GM23338 (cell line): ENCODE measurements around the gene ERBB4. TPM values are rescaled to one million over a fixed set of nuclear protein-coding genes. Genes with fewer than 3 reads are reported as not detected.

ENCODE experiments used
- ATAC-seq: fragments of 200-7000 bp; cut with Tn5 transposase; 3 replicates; pipeline ENCODE4 v1.9.1; 2020
- DNase-seq: peaks from one replicate; pipeline ENCODE4 v3.0.0-alpha.2; 2015; ENCODE audit warnings: low spot score
- H2AFZ ChIP-seq: fragments of 200-600 bp; sonication (generic); 2 replicates; pipeline ENCODE4 v1.8.0; 2016; ENCODE audit warnings: antibody characterized with exemption, mild to moderate bottlenecking, moderate library complexity
- H3F3A ChIP-seq: fragments of 200-600 bp; sonication (generic); replicated peaks from 2 replicates; pipeline ENCODE4 v1.8.0; 2017; ENCODE audit warnings: antibody characterized with exemption, mixed run types, low read depth
- H3K27ac ChIP-seq: fragments of 200-600 bp; sonication (generic); 2 replicates; pipeline ENCODE4 v1.6.1; 2016; ENCODE audit warnings: low read depth
- H3K27me3 ChIP-seq: fragments of 200-600 bp; sonication (generic); 2 replicates; pipeline ENCODE4 v1.8.0; 2016; ENCODE audit warnings: mild to moderate bottlenecking, mixed run types, moderate library complexity; ENCODE audit not compliant: insufficient read depth
- H3K36me3 ChIP-seq: fragments of 200-600 bp; sonication (generic); 2 replicates; pipeline ENCODE4 v1.8.0; 2016; ENCODE audit warnings: mild to moderate bottlenecking; ENCODE audit not compliant: insufficient read depth
- H3K4me1 ChIP-seq: fragments of 200-600 bp; sonication (generic); 2 replicates; pipeline ENCODE4 v1.8.0; 2016; ENCODE audit warnings: mild to moderate bottlenecking, moderate library complexity; ENCODE audit not compliant: insufficient read depth
- H3K4me2 ChIP-seq: fragments of 200-600 bp; sonication (generic); 2 replicates; pipeline ENCODE4 v1.7.1; 2017; ENCODE audit warnings: mixed run types
- H3K4me3 ChIP-seq: fragments of 200-600 bp; sonication (generic); 2 replicates; pipeline ENCODE4 v1.6.1; 2016; ENCODE audit warnings: mixed run types
- H3K79me2 ChIP-seq: fragments of 200-600 bp; sonication (generic); replicated peaks from 2 replicates; pipeline ENCODE4 v1.8.0; 2017; ENCODE audit warnings: mild to moderate bottlenecking; ENCODE audit not compliant: insufficient read depth
- H3K9me2 ChIP-seq: fragments of 200-600 bp; sonication (generic); 2 replicates; pipeline ENCODE4 v1.8.0; 2017; ENCODE audit not compliant: insufficient read depth
- H4K20me1 ChIP-seq: fragments of 200-600 bp; sonication (generic); replicated peaks from 2 replicates; pipeline ENCODE4 v1.8.0; 2017; ENCODE audit warnings: mild to moderate bottlenecking; ENCODE audit not compliant: insufficient read depth
- H3K27ac Mint-ChIP-seq: 2 replicates; pipeline ENCODE4 v1.8.0; 2020; ENCODE audit warnings: inconsistent platforms, mild to moderate bottlenecking, moderate library complexity, mixed read lengths
- H3K27me3 Mint-ChIP-seq: 3 replicates; pipeline ENCODE4 v1.8.0; 2022; ENCODE audit warnings: low read depth, mild to moderate bottlenecking, moderate library complexity, mixed read lengths, inconsistent platforms; ENCODE audit not compliant: insufficient read depth, poor library complexity
- H3K36me3 Mint-ChIP-seq: 3 replicates; pipeline ENCODE4 v1.8.0; 2021; ENCODE audit warnings: low read depth, mild to moderate bottlenecking, inconsistent platforms, moderate library complexity, mixed read lengths
- H3K4me1 Mint-ChIP-seq: 3 replicates; pipeline ENCODE4 v1.8.0; 2020; ENCODE audit warnings: mild to moderate bottlenecking, inconsistent platforms, mixed read lengths
- H3K4me3 Mint-ChIP-seq: 3 replicates; pipeline ENCODE4 v1.8.0; 2021; ENCODE audit warnings: moderate library complexity, mild to moderate bottlenecking, inconsistent platforms, mixed read lengths
- H3K9me3 Mint-ChIP-seq: 3 replicates; pipeline ENCODE4 v1.8.0; 2020; ENCODE audit warnings: moderate library complexity, mild to moderate bottlenecking, inconsistent platforms, mixed read lengths
- CREB1 ChIP-seq: fragments of 250-450 bp; sonication (Bioruptor Pico); IDR thresholded peaks from 2 replicates; pipeline ENCODE4 v1.5.0; 2020; ENCODE audit warnings: low read depth, mild to moderate bottlenecking, moderate library complexity
- EZH2phosphoT487 ChIP-seq: fragments of 200-600 bp; sonication (generic); IDR thresholded peaks from one replicate; pipeline ENCODE4 v1.8.1; 2018; ENCODE audit warnings: antibody characterized with exemption; ENCODE audit not compliant: unreplicated experiment
- JUNB ChIP-seq: IDR thresholded peaks from one replicate; pipeline ENCODE4 v1.6.1; 2016; ENCODE audit warnings: antibody characterized with exemption; ENCODE audit not compliant: unreplicated experiment
- NANOG ChIP-seq: IDR thresholded peaks from 2 replicates; pipeline ENCODE4 v1.6.1; 2016; ENCODE audit warnings: antibody characterized with exemption, borderline replicate concordance
- POLR2AphosphoS5 ChIP-seq: IDR thresholded peaks from 2 replicates; pipeline ENCODE4 v1.6.1; 2016; ENCODE audit warnings: antibody characterized with exemption, low read depth
- STAT1 ChIP-seq: IDR thresholded peaks from one replicate; pipeline ENCODE4 v1.6.1; 2016; ENCODE audit warnings: antibody characterized with exemption; ENCODE audit not compliant: unreplicated experiment
- ZNF114 ChIP-seq: fragments of 250-450 bp; sonication (Bioruptor Pico); IDR thresholded peaks from 2 replicates; pipeline ENCODE4 v1.5.0; 2020; ENCODE audit warnings: mild to moderate bottlenecking, moderate library complexity
- ZNF331 ChIP-seq: fragments of 250-450 bp; sonication (Bioruptor Pico); IDR thresholded peaks from 2 replicates; pipeline ENCODE4 v1.5.0; 2020; ENCODE audit warnings: low read depth, mild to moderate bottlenecking, moderate library complexity
- polyA plus RNA-seq: library from polyadenylated mRNA; unstranded; fragments of >200 nt; fragmentation: Nextera tagmentation; extraction: Ambion mirVana; gene quantifications from 2 replicates; pipeline ENCODE4 v1.2.1, GENCODE V29; 2016
- total RNA-seq: library from RNA; depleted of rRNA; stranded (reverse); fragments of >200 nt; shearing (Covaris generic); gene quantifications from 2 replicates; pipeline ENCODE4 v1.2.3, GENCODE V29; 2014
- TF ChIP-seq, protein P1 (sequence below): fragments of 250-450 bp; sonication (Bioruptor Pico); IDR thresholded peaks from 2 replicates; pipeline ENCODE4 v1.5.0; 2020; ENCODE audit warnings: mild to moderate bottlenecking, moderate library complexity
- TF ChIP-seq, protein P2 (sequence below): IDR thresholded peaks from 2 replicates; pipeline ENCODE4 v1.6.1; 2016; ENCODE audit warnings: antibody characterized with exemption
- TF ChIP-seq, protein P3 (sequence below): IDR thresholded peaks from one replicate; pipeline ENCODE4 v1.6.1; 2018; ENCODE audit warnings: antibody characterized with exemption; ENCODE audit not compliant: unreplicated experiment

Gene ERBB4
- total and polyA plus RNA-seq, 2 experiments from 2014 or later = 0.73 to 1.1 TPM

DNA sequence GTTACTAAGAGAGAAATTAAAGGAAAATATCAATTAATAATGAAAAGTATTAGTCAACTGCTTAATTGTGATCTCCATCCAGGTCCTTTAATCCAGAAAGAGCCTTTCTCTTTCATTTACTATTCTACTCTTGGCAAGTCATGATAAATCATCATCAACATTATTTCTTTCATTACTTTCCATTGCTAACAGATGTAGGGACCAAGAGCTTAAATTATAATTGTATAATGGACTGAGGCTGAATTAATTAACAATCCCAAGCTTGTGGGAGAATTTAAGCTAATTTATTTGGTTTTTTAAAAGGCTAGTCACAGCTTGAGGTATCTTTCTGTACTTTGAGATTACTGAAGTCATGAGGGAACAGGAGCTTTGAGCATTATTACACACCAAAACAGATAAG, 223.9 kb downstream of the ERBB4 start (continued):
- TF ChIP-seq, protein P1, sequence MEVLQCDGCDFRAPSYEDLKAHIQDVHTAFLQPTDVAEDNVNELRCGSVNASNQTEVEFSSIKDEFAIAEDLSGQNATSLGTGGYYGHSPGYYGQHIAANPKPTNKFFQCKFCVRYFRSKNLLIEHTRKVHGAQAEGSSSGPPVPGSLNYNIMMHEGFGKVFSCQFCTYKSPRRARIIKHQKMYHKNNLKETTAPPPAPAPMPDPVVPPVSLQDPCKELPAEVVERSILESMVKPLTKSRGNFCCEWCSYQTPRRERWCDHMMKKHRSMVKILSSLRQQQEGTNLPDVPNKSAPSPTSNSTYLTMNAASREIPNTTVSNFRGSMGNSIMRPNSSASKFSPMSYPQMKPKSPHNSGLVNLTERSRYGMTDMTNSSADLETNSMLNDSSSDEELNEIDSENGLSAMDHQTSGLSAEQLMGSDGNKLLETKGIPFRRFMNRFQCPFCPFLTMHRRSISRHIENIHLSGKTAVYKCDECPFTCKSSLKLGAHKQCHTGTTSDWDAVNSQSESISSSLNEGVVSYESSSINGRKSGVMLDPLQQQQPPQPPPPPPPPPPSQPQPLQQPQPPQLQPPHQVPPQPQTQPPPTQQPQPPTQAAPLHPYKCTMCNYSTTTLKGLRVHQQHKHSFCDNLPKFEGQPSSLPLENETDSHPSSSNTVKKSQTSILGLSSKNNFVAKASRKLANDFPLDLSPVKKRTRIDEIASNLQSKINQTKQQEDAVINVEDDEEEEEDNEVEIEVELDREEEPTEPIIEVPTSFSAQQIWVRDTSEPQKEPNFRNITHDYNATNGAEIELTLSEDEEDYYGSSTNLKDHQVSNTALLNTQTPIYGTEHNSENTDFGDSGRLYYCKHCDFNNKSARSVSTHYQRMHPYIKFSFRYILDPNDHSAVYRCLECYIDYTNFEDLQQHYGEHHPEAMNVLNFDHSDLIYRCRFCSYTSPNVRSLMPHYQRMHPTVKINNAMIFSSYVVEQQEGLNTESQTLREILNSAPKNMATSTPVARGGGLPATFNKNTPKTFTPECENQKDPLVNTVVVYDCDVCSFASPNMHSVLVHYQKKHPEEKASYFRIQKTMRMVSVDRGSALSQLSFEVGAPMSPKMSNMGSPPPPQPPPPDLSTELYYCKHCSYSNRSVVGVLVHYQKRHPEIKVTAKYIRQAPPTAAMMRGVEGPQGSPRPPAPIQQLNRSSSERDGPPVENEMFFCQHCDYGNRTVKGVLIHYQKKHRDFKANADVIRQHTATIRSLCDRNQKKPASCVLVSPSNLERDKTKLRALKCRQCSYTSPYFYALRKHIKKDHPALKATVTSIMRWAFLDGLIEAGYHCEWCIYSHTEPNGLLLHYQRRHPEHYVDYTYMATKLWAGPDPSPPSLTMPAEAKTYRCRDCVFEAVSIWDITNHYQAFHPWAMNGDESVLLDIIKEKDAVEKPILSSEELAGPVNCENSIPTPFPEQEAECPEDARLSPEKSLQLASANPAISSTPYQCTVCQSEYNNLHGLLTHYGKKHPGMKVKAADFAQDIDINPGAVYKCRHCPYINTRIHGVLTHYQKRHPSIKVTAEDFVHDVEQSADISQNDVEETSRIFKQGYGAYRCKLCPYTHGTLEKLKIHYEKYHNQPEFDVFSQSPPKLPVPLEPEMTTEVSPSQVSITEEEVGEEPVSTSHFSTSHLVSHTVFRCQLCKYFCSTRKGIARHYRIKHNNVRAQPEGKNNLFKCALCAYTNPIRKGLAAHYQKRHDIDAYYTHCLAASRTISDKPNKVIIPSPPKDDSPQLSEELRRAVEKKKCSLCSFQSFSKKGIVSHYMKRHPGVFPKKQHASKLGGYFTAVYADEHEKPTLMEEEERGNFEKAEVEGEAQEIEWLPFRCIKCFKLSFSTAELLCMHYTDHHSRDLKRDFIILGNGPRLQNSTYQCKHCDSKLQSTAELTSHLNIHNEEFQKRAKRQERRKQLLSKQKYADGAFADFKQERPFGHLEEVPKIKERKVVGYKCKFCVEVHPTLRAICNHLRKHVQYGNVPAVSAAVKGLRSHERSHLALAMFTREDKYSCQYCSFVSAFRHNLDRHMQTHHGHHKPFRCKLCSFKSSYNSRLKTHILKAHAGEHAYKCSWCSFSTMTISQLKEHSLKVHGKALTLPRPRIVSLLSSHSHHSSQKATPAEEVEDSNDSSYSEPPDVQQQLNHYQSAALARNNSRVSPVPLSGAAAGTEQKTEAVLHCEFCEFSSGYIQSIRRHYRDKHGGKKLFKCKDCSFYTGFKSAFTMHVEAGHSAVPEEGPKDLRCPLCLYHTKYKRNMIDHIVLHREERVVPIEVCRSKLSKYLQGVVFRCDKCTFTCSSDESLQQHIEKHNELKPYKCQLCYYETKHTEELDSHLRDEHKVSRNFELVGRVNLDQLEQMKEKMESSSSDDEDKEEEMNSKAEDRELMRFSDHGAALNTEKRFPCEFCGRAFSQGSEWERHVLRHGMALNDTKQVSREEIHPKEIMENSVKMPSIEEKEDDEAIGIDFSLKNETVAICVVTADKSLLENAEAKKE = no peak
- TF ChIP-seq STAT1 = no peak
- no peak for TF ChIP-seq NANOG
- TF ChIP-seq, protein P2, sequence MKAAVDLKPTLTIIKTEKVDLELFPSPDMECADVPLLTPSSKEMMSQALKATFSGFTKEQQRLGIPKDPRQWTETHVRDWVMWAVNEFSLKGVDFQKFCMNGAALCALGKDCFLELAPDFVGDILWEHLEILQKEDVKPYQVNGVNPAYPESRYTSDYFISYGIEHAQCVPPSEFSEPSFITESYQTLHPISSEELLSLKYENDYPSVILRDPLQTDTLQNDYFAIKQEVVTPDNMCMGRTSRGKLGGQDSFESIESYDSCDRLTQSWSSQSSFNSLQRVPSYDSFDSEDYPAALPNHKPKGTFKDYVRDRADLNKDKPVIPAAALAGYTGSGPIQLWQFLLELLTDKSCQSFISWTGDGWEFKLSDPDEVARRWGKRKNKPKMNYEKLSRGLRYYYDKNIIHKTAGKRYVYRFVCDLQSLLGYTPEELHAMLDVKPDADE = no peak
- no peak for TF ChIP-seq CREB1 (CRISPR knock-in tag)

DNA sequence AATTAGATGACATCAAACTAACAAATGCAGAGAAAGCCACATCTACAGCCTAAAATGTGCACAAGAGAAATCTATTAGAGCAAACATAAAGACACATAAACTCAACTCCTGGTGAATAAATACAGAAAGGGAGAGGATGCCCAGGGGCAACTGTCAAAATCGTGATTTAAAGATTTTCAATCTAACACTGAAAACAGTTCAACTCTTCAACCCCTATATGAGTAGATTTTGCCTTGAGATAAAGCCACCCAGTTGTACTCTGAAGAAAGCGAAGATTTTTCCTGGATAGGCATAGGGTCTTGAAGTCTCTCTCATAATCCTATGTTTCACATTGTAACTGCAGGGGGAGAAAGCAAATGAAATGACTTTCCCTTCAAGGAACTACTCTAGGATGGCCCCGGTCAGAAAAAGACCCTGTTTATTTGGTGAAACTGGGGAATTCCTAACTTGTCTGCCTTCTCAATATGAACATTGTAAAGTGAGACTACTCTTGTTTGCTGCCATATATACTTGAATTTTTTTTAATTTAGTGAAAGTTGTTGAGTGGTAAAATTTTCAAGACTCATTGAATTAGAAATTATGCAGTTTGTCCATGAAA, 226.7 kb downstream of the ERBB4 start:
- no peaks in the 10 kb centered on the region for H3K4me1 Mint-ChIP-seq
- no peak overlapping the region for H3K27ac Mint-ChIP-seq
- no peak overlapping the region for H3K4me2 ChIP-seq
- H3K4me3 ChIP-seq = no peak overlapping the region
- no peaks in the 10 kb centered on the region for H3F3A ChIP-seq
- H3K36me3 Mint-ChIP-seq = no peaks in the 10 kb centered on the region
- H2AFZ ChIP-seq = no peak overlapping the region
- H3K4me1 ChIP-seq = no peaks in the 10 kb centered on the region
- H3K27ac ChIP-seq = no peak overlapping the region
- H3K27me3 ChIP-seq = no peaks in the 10 kb centered on the region
- ATAC-seq (no peak), DNase-seq (no peak)
- no peaks in the 10 kb centered on the region for H3K9me2 ChIP-seq
- H3K36me3 ChIP-seq = no peaks in the 10 kb centered on the region
- H3K27me3 Mint-ChIP-seq = no peaks in the 10 kb centered on the region
- H3K79me2 ChIP-seq = no peaks in the 10 kb centered on the region
- H4K20me1 ChIP-seq = no peaks in the 10 kb centered on the region
- H3K9me3 Mint-ChIP-seq = no peaks in the 10 kb centered on the region
- no peak overlapping the region for H3K4me3 Mint-ChIP-seq
- no peak for TF ChIP-seq EZH2phosphoT487
- TF ChIP-seq POLR2AphosphoS5 = no peak
- TF ChIP-seq, protein P2 = no peak
- no peak for TF ChIP-seq CREB1 (CRISPR knock-in tag)
- TF ChIP-seq, protein P3, sequence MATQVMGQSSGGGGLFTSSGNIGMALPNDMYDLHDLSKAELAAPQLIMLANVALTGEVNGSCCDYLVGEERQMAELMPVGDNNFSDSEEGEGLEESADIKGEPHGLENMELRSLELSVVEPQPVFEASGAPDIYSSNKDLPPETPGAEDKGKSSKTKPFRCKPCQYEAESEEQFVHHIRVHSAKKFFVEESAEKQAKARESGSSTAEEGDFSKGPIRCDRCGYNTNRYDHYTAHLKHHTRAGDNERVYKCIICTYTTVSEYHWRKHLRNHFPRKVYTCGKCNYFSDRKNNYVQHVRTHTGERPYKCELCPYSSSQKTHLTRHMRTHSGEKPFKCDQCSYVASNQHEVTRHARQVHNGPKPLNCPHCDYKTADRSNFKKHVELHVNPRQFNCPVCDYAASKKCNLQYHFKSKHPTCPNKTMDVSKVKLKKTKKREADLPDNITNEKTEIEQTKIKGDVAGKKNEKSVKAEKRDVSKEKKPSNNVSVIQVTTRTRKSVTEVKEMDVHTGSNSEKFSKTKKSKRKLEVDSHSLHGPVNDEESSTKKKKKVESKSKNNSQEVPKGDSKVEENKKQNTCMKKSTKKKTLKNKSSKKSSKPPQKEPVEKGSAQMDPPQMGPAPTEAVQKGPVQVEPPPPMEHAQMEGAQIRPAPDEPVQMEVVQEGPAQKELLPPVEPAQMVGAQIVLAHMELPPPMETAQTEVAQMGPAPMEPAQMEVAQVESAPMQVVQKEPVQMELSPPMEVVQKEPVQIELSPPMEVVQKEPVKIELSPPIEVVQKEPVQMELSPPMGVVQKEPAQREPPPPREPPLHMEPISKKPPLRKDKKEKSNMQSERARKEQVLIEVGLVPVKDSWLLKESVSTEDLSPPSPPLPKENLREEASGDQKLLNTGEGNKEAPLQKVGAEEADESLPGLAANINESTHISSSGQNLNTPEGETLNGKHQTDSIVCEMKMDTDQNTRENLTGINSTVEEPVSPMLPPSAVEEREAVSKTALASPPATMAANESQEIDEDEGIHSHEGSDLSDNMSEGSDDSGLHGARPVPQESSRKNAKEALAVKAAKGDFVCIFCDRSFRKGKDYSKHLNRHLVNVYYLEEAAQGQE = no peak
- TF ChIP-seq ZNF114 (CRISPR knock-in tag) = no peak
- no peak for TF ChIP-seq ZNF331 (CRISPR knock-in tag)
- no peak for TF ChIP-seq JUNB
- no peak for TF ChIP-seq STAT1
- TF ChIP-seq NANOG = no peak
